ENCODE measurements around the gene CD1E. TPM values are rescaled to one million over a fixed set of nuclear protein-coding genes. Genes with fewer than 3 reads are reported as not detected.
A peak's percentile ranks its signal among the peaks of the same experiment; 100 is the strongest.

Gene CD1E
- polyA plus RNA-seq, 3 donors, result 3.1 to 6.3 (median 3.3) TPM

GRCh38 chr1:158391099-158391498, 37.4 kb downstream of the CD1E start:
- no peak overlapping the region for H3K9ac ChIP-seq (ENCODE audit: insufficient read depth, low read length, poor library complexity, severe bottlenecking)
- Mint-ChIP-seq H3K27ac (no peak overlapping the region), H3K27me3 (ENCODE audit: low read depth in 3 of 3) (peaks cover 0 to 8% (median 0%) of the 10 kb centered on the region in 3 donors), H3K4me1 (peaks cover 9% of the 10 kb centered on the region), H3K4me3 (no peak overlapping the region), H3K36me3 (no peaks in the 10 kb centered on the region), H3K9me3 (peaks cover 0 to 7% (median 3%) of the 10 kb centered on the region in 7 donors)
- no peaks in the 10 kb centered on the region for H3K27me3 ChIP-seq (ENCODE audit: control insufficient read depth in 2 of 2, insufficient read depth in 2 of 2, low read length in 2 of 2)
- DNase-seq, result peak in 1 of 3 donors; percentile 0
- no peak for TF ChIP-seq CTCF (IDR thresholded peaks at IDR 0.05)
- no peak overlapping the region for H3K4me3 ChIP-seq (replicated peaks in 1 of 3; ENCODE audit: low read depth in 2 of 3, low read length in 3 of 3)
- no peaks in the 10 kb centered on the region for H4K20me1 ChIP-seq (ENCODE audit: insufficient read depth, low read length)
- no peak overlapping the region for H3K27ac ChIP-seq (ENCODE audit: low read depth in 1 of 2, low read length in 2 of 2)
- intact Hi-C loops (cut with micrococcal nuclease), result no loop called here
- H3K36me3 ChIP-seq (replicated peaks in 1 of 2; ENCODE audit: control insufficient read depth in 1 of 2, insufficient read depth in 2 of 2, low read length in 2 of 2), result no peaks in the 10 kb centered on the region
- H3K4me2 ChIP-seq (replicated peaks; ENCODE audit: extremely low read depth, low read length, poor library complexity, severe bottlenecking), result no peak overlapping the region
- H3K4me1 ChIP-seq (ENCODE audit: control insufficient read depth in 1 of 2, insufficient read depth in 2 of 2, low read length in 2 of 2), result peaks cover 0 to 11% of the 10 kb centered on the region in 2 donors
- no peaks in the 10 kb centered on the region for H3K9me3 ChIP-seq (replicated peaks in 1 of 2; ENCODE audit: control insufficient read depth in 1 of 2, insufficient read depth in 1 of 2, low read length in 2 of 2)
- H3K79me2 ChIP-seq (ENCODE audit: insufficient read depth, low read length), result no peaks in the 10 kb centered on the region
- peak overlapping the region; percentile 10 for H2AFZ ChIP-seq (ENCODE audit: insufficient read depth, low read depth, low read length, poor library complexity, severe bottlenecking)

GRCh38 chr1:158393476-158393875, 39.8 kb downstream of the CD1E start:
- TF ChIP-seq CTCF (IDR thresholded peaks at IDR 0.05), result no peak
- H3K4me1 ChIP-seq (ENCODE audit: control insufficient read depth in 1 of 2, insufficient read depth in 2 of 2, low read length in 2 of 2), result peaks cover 0 to 11% of the 10 kb centered on the region in 2 donors
- no peaks in the 10 kb centered on the region for H3K36me3 Mint-ChIP-seq
- H3K9ac ChIP-seq (ENCODE audit: insufficient read depth, low read length, poor library complexity, severe bottlenecking), result no peak overlapping the region
- no peak overlapping the region for H3K27ac Mint-ChIP-seq
- no peaks in the 10 kb centered on the region for H3K79me2 ChIP-seq (ENCODE audit: insufficient read depth, low read length)
- H3K27me3 ChIP-seq (ENCODE audit: control insufficient read depth in 2 of 2, insufficient read depth in 2 of 2, low read length in 2 of 2), result peaks cover 0 to 2% of the 10 kb centered on the region in 2 donors
- H3K27me3 Mint-ChIP-seq (ENCODE audit: low read depth in 3 of 3), result peaks cover 0 to 8% (median 0%) of the 10 kb centered on the region in 3 donors
- H3K9me3 ChIP-seq (replicated peaks in 1 of 2; ENCODE audit: control insufficient read depth in 1 of 2, insufficient read depth in 1 of 2, low read length in 2 of 2), result no peaks in the 10 kb centered on the region
- H3K27ac ChIP-seq (ENCODE audit: low read depth in 1 of 2, low read length in 2 of 2), result no peak overlapping the region
- no peak overlapping the region for H3K4me3 ChIP-seq (replicated peaks in 1 of 3; ENCODE audit: low read depth in 2 of 3, low read length in 3 of 3)
- peaks cover 0 to 2% (median 0%) of the 10 kb centered on the region in 7 donors for H3K9me3 Mint-ChIP-seq
- peaks cover 9% of the 10 kb centered on the region for H3K4me1 Mint-ChIP-seq
- no peak overlapping the region for H2AFZ ChIP-seq (ENCODE audit: insufficient read depth, low read depth, low read length, poor library complexity, severe bottlenecking)
- H3K36me3 ChIP-seq (replicated peaks in 1 of 2; ENCODE audit: control insufficient read depth in 1 of 2, insufficient read depth in 2 of 2, low read length in 2 of 2), result no peaks in the 10 kb centered on the region
- no peaks in the 10 kb centered on the region for H4K20me1 ChIP-seq (ENCODE audit: insufficient read depth, low read length)
- no CpG with 5 or more reads among the region's 5 CpGs for WGBS (ENCODE audit: insufficient coverage)
- H3K4me3 Mint-ChIP-seq, result no peak overlapping the region
- peak in 1 of 3 donors; percentile 23 for DNase-seq
- intact Hi-C loops (cut with micrococcal nuclease), result no loop called here
- no peak overlapping the region for H3K4me2 ChIP-seq (replicated peaks; ENCODE audit: extremely low read depth, low read length, poor library complexity, severe bottlenecking)

All from CD14-positive monocyte (primary cell).